Colonic mucosa (tissue), 4 donors: ENCODE results near the gene WDR5B. TPM values are rescaled to one million over a fixed set of nuclear protein-coding genes. Genes with fewer than 3 reads are reported as not detected.

Experiments used
- DNase-seq: peaks from one replicate; pipeline ENCODE4 v3.0.0-alpha.2; 2020
- H3K27ac ChIP-seq: fragments of 200-600 bp; one replicate; pipeline ENCODE4 v1.8.0; 2021
- H3K27me3 ChIP-seq: fragments of 200-600 bp; one replicate; pipeline ENCODE4 v1.8.0; 2021
- H3K36me3 ChIP-seq: fragments of 200-600 bp; one replicate; pipeline ENCODE4 v1.8.0; 2021
- H3K4me1 ChIP-seq: fragments of 200-600 bp; one replicate; pipeline ENCODE4 v1.8.0; 2021; ENCODE audit warnings: mild to moderate bottlenecking
- H3K4me3 ChIP-seq: fragments of 200-600 bp; one replicate; pipeline ENCODE4 v1.8.0; 2021
- H3K9ac ChIP-seq, 2 donors: one replicate each; pipeline ENCODE4 v1.7.0; 2013; ENCODE audit warnings: control low read depth in 2 of 2, low read depth in 2 of 2, low read length in 2 of 2
- H3K9me3 ChIP-seq: fragments of 200-600 bp; one replicate; pipeline ENCODE4 v1.8.0; 2021
- intact Hi-C: fragments of 100-400 bp; cut with DNase I; formaldehyde crosslinking; loops from one replicate; pipeline ENCODE4 v1.14.1; 2022
- total RNA-seq, 2 donors: library from RNA; stranded (reverse); fragmentation: NEBNext Ultra II Directional in 1 of 2; extraction: Animal tissue kit (Norgen Biotek cat#: 25700) in 1 of 2; gene quantifications; one replicate each; pipeline ENCODE4 v1.2.1, GENCODE V29; 2021
- TF ChIP-seq, protein P1 (sequence below): fragments of 200-600 bp; IDR thresholded peaks from one replicate; pipeline ENCODE4 v1.8.0; 2022; ENCODE audit warnings: antibody characterized with exemption, mild to moderate bottlenecking
- donor health status: healthy.
- donor health status: DM: no; HTN: no; CAD: no.
- donor health status: DM: no; HTN: no; CAD: no.

WDR5B gene
- total RNA-seq, 2 donors from 2014 or later = 1.9 to 3.6 TPM

DNA sequence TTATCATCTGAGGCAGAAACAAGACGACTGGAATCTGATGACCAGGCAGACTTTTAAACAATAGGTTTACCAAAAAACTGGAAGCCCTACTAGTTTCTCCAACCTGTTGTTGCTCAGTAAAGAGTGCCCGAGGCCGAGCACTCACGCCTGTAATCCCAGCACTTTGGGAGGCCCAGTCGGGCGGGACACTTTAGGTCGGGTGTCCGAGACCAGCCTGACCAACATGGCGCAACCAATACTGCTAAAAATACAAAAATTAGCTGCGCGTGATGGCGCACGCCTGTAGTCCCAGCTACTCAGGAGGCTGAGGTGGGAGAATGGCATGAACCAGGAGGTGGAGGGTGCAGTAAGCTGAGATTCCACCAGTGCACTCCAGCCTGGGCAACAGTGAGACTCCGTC, 1.1 kb upstream of the WDR5B start:
- H3K9me3 ChIP-seq = no peaks in the 10 kb centered on the region
- peak overlapping the region in 1 of 2 donors; percentile 88 for H3K9ac ChIP-seq
- peak overlapping the region; percentile 57 for H3K4me3 ChIP-seq
- no peak for DNase-seq
- H3K36me3 ChIP-seq = no peaks in the 10 kb centered on the region
- H3K27me3 ChIP-seq = no peaks in the 10 kb centered on the region
- TF ChIP-seq, protein P1, sequence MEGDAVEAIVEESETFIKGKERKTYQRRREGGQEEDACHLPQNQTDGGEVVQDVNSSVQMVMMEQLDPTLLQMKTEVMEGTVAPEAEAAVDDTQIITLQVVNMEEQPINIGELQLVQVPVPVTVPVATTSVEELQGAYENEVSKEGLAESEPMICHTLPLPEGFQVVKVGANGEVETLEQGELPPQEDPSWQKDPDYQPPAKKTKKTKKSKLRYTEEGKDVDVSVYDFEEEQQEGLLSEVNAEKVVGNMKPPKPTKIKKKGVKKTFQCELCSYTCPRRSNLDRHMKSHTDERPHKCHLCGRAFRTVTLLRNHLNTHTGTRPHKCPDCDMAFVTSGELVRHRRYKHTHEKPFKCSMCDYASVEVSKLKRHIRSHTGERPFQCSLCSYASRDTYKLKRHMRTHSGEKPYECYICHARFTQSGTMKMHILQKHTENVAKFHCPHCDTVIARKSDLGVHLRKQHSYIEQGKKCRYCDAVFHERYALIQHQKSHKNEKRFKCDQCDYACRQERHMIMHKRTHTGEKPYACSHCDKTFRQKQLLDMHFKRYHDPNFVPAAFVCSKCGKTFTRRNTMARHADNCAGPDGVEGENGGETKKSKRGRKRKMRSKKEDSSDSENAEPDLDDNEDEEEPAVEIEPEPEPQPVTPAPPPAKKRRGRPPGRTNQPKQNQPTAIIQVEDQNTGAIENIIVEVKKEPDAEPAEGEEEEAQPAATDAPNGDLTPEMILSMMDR = no peak
- intact Hi-C loops = no loop called here
- no peak overlapping the region for H3K27ac ChIP-seq
- peaks cover 6% of the 10 kb centered on the region for H3K4me1 ChIP-seq

DNA sequence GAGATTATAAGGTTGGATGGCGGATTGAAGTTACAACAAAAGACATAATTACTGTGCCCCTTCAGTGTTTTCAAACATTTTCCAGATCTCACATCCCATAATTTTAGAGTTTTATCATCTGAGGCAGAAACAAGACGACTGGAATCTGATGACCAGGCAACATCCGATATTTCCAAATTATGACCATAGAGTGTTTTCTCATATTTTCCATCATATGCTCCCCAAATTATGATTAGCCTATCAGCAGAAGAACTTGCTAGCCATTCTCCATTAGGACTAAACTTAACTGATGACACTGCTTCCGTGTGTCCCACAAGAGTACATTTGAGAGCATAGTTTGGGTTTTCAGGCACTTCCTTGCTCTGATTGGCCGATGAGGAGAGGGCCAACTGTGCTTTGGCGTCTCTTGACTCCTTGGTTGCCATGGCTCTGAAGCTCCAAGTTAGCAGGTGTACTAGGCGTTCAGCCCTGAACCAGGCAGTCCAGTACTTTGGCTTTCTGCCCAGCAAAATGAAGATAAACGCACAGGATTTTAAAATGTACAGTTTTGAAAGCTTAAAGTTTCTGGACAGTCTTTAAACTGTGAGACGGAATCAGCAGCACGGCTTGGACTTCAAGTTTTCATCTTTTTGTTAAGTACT, 638 bp downstream of the WDR5B start:
- peak overlapping the region; percentile 46 to 88 for H3K9ac ChIP-seq
- H3K4me1 ChIP-seq = peaks cover 6% of the 10 kb centered on the region
- H3K27ac ChIP-seq = peak overlapping the region; percentile 91
- no peaks in the 10 kb centered on the region for H3K9me3 ChIP-seq
- peaks cover 4% of the 10 kb centered on the region for H3K36me3 ChIP-seq
- peak overlapping the region; percentile 57 for H3K4me3 ChIP-seq
- H3K27me3 ChIP-seq = no peaks in the 10 kb centered on the region
- intact Hi-C loops = no loop called here
- peak; percentile 55 for DNase-seq
- TF ChIP-seq, protein P1 = no peak

DNA sequence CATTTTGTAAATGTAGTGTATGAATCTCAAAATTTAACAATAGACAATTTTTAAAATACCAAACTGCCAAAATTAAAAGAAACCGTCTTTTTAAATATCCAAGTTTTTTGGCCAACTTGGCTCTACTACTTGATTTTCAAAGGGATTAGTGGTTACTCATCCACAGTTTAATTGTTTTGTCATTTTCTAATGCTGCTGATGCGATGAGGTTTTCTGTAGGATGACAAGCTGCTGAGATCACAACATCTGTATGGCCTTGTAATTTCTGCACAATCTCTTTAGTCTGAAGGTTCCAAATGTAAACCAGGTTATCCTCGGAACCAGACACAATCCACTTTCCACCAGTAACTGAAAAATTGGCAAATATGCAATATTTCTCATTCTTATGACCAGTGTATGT, 1.5 kb downstream of the WDR5B start:
- TF ChIP-seq, protein P1 = no peak
- Histone ChIP-seq H3K4me3 (no peak overlapping the region), H3K4me1 (peaks cover 6% of the 10 kb centered on the region), H3K27me3 (no peaks in the 10 kb centered on the region), H3K9ac (no peak overlapping the region), H3K27ac (no peak overlapping the region), H3K9me3 (no peaks in the 10 kb centered on the region), H3K36me3 (peaks cover 4% of the 10 kb centered on the region)
- intact Hi-C loops = no loop called here
- no peak for DNase-seq

DNA sequence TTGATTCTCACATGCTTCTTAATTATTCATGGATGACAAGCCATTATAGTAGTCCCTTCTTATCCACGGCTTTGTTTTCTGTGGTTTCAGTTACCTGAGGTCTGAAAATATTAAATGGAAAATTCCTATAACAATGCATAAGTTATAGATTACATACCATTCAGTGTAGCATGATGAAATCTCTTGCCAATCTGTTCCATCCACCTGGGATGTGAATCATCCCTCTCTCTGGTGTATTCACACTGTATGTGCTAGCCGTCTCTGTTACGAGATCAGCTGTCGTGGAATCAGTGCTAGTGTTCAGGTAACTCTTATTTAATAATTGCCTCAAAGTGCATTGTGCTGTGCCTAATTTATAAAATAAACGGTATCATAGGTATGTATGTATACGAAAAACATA, 5.2 kb downstream of the WDR5B start:
- H3K4me1 ChIP-seq = no peaks in the 10 kb centered on the region
- H3K27ac ChIP-seq = no peak overlapping the region
- no peak overlapping the region for H3K4me3 ChIP-seq
- H3K9ac ChIP-seq = no peak overlapping the region
- no peaks in the 10 kb centered on the region for H3K9me3 ChIP-seq
- peaks cover 24% of the 10 kb centered on the region for H3K36me3 ChIP-seq
- intact Hi-C loops = no loop called here
- H3K27me3 ChIP-seq = no peaks in the 10 kb centered on the region
- TF ChIP-seq, protein P1 = no peak
- no peak for DNase-seq

DNA sequence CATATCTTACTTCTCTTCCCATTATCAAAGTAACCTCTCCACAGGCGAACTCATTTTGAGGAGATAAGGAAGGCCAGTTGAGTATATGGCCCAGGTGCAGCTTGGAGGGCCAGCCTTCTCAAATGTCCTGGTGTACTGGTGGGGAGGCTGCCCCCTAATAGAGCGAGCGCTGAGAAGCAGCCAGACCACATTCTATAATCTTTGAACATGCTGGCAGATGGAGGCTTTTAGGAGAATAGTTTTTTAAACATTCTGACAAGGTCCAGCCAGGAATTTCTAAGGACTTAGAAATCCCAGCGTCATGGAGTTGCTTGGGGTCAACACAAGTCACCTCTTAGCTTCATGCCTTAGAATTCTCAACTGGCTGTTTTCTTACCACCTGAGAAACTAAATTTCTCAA, 5.8 kb downstream of the WDR5B start:
- DNase-seq = no peak
- Histone ChIP-seq H3K27ac (no peak overlapping the region), H3K4me1 (no peaks in the 10 kb centered on the region), H3K36me3 (peaks cover 24% of the 10 kb centered on the region), H3K9ac (no peak overlapping the region), H3K27me3 (no peaks in the 10 kb centered on the region), H3K4me3 (no peak overlapping the region), H3K9me3 (no peaks in the 10 kb centered on the region)
- intact Hi-C loops = no loop called here
- TF ChIP-seq, protein P1 = no peak
